ENCODE results near the gene FBXL7. TPM values are rescaled to one million over a fixed set of nuclear protein-coding genes. Genes with fewer than 3 reads are reported as not detected.

The FBXL7 gene
- total and polyA plus RNA-seq, 2 of the 8 experiments (the other 6 are each of a cell fraction or from before 2014, with no cell fraction given) = 17.7 to 17.8 TPM

DNA sequence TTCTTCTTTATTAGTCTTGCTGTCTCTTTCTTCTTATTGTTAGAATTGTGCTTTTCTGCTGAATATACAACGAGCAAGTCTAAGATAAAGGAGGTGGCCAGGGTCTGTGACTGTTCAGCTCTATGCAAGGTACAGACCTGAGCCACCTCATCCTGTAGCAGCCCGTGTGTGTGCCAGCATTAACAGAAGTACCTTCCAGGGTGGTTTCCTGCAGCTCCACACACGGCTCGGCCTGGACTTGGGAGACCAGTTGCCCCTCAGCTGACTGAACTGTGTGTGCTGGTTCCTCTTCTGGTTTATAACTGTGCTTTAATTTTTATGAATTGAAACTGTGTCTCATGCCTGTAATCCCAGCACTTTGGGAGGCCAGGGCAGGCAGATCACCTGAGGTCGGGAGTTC, 70.5 kb downstream of the FBXL7 start:
- H2BK12ac ChIP-seq (ENCODE audit: low read depth, low read length) = no peak overlapping the region
- H2AFZ ChIP-seq (ENCODE audit: low read length) = no peak overlapping the region
- H2BK20ac ChIP-seq (ENCODE audit: low read length) = no peak overlapping the region
- WGBS, 2 experiments (ENCODE audit: extremely low coverage in 1 of 2, insufficient coverage in 1 of 2, insufficient read length in 1 of 2, insufficient replicate concordance in 2 of 2, low coverage in 1 of 2, low lambda C conversion rate in 2 of 2, missing lambda C conversion rate in 1 of 2) = 86% methylated on average over 5 of the region's 5 CpGs; no CpG with 5 or more reads in 1 of the 2 experiments
- no peak overlapping the region for H3K4me3 ChIP-seq (ENCODE audit: extremely low read depth in 1 of 4, insufficient read depth in 2 of 4, low read depth in 3 of 4, low read length in 4 of 4)
- TF ChIP-seq ASH2L (IDR thresholded peaks at IDR 0.05; ENCODE audit: low read length) (no peak), GTF2F1 (IDR thresholded peaks at IDR 0.05; ENCODE audit: borderline replicate concordance, low read depth, low read length) (no peak), RNF2 (IDR thresholded peaks at IDR 0.05; ENCODE audit: borderline replicate concordance, low read depth, low read length, missing control alignments, poor library complexity, severe bottlenecking) (no peak), CHD1 (IDR thresholded peaks at IDR 0.05; ENCODE audit: low read depth, low read length) (no peak), NRF1 (IDR thresholded peaks at IDR 0.05; ENCODE audit: low read depth, low read length) (no peak), SP2 (IDR thresholded peaks at IDR 0.05; ENCODE audit: low read length) (no peak), RBBP5 (IDR thresholded peaks at IDR 0.05; ENCODE audit: borderline replicate concordance, low read depth, low read length) (no peak), EP300 (IDR thresholded peaks at IDR 0.05; ENCODE audit: borderline replicate concordance in 1 of 2, low read depth in 2 of 2, low read length in 2 of 2) (no peak), POLR2A (IDR thresholded peaks at IDR 0.05; ENCODE audit: control extremely low read depth in 1 of 2, low read depth in 2 of 2, low read length in 2 of 2) (no peak)
- DNase-seq (ENCODE audit: low read depth in 1 of 2, low spot score in 2 of 2) (no peak), FAIRE-seq (no peak)
- H3K18ac ChIP-seq (ENCODE audit: extremely low read depth, low read length) = no peak overlapping the region
- no peak overlapping the region for H2BK15ac ChIP-seq (ENCODE audit: low read length)
- H4K91ac ChIP-seq (replicated peaks; ENCODE audit: insufficient read length, low read length) = no peak overlapping the region
- no peaks in the 10 kb centered on the region for H3K9me3 ChIP-seq (ENCODE audit: insufficient read depth in 2 of 2, low read depth in 1 of 2, low read length in 1 of 2)
- no peak overlapping the region for H4K8ac ChIP-seq (ENCODE audit: extremely low read depth, insufficient read depth, low read length)
- H3K23me2 ChIP-seq (ENCODE audit: low read depth, low read length) = no peaks in the 10 kb centered on the region
- no peak overlapping the region for H4K5ac ChIP-seq (ENCODE audit: insufficient read length, low read depth, low read length)
- H3K27ac ChIP-seq (ENCODE audit: low read depth, low read length) = no peak overlapping the region
- no peak overlapping the region for H2BK5ac ChIP-seq (ENCODE audit: low read depth, low read length)
- CTCF ChIA-PET (ENCODE audit: partially characterized antibody) = no interaction called here
- H3K23ac ChIP-seq (ENCODE audit: insufficient read length) = no peak overlapping the region
- H3K4me2 ChIP-seq (ENCODE audit: insufficient read depth in 1 of 2, low read depth in 2 of 2, low read length in 2 of 2) = no peak overlapping the region
- no peak overlapping the region for H2BK120ac ChIP-seq (replicated peaks; ENCODE audit: low read depth, low read length)
- no peaks in the 10 kb centered on the region for H3K27me3 ChIP-seq (replicated peaks in 1 of 4; ENCODE audit: control insufficient read depth in 3 of 4, extremely low read depth in 1 of 4, insufficient read depth in 3 of 4, low read length in 3 of 4)
- H3K79me2 ChIP-seq (ENCODE audit: control insufficient read depth in 1 of 2, insufficient read depth in 2 of 2, low read length in 2 of 2) = peaks cover 0 to 9% of the 10 kb centered on the region in 2 experiments; a peak in 1 of 4 replicates
- no peak overlapping the region for H3K9ac ChIP-seq (replicated peaks in 1 of 4; ENCODE audit: extremely low read depth in 1 of 4, low read depth in 3 of 4, low read length in 3 of 4)
- H2AK5ac ChIP-seq (ENCODE audit: low read depth, low read length) = no peak overlapping the region
- H3K14ac ChIP-seq (ENCODE audit: insufficient read length) = no peak overlapping the region
- no peaks in the 10 kb centered on the region for H4K20me1 ChIP-seq (replicated peaks in 1 of 2; ENCODE audit: control insufficient read depth in 1 of 2, insufficient read depth in 2 of 2, low read length in 2 of 2)
- H3K56ac ChIP-seq (replicated peaks; ENCODE audit: insufficient read length, low read depth, low read length) = no peak overlapping the region
- POLR2A ChIA-PET (ENCODE audit: partially characterized antibody) = no interaction called here
- no peaks in the 10 kb centered on the region for H3K36me3 ChIP-seq (ENCODE audit: control insufficient read depth in 2 of 4, insufficient read depth in 4 of 4, low read length in 3 of 4)
- H3K4me1 ChIP-seq (replicated peaks in 1 of 4; ENCODE audit: control insufficient read depth in 3 of 4, insufficient read depth in 4 of 4, low read length in 3 of 4) = peaks cover 0 to 4% (median under 1%) of the 10 kb centered on the region in 4 experiments; a peak in 3 of 7 replicates
- H3K4ac ChIP-seq (replicated peaks; ENCODE audit: insufficient read length, low read depth, low read length) = no peak overlapping the region
- peaks cover 2% of the 10 kb centered on the region; the same call in 1 of the 2 replicates for H3K79me1 ChIP-seq (ENCODE audit: low read depth, low read length)

Measured in H1 (cell line).